GM23338 (cell line): ENCODE data around the gene XPNPEP2. TPM values are rescaled to one million over a fixed set of nuclear protein-coding genes. Genes with fewer than 3 reads are reported as not detected.

Source experiments
- ATAC-seq: fragments of 200-7000 bp; cut with Tn5 transposase; 3 replicates; pipeline ENCODE4 v1.9.1; 2020
- DNase-seq: peaks from one replicate; pipeline ENCODE4 v3.0.0-alpha.2; 2015; ENCODE audit warnings: low spot score
- H2AFZ ChIP-seq: fragments of 200-600 bp; sonication (generic); 2 replicates; pipeline ENCODE4 v1.8.0; 2016; ENCODE audit warnings: antibody characterized with exemption, mild to moderate bottlenecking, moderate library complexity
- H3F3A ChIP-seq: fragments of 200-600 bp; sonication (generic); replicated peaks from 2 replicates; pipeline ENCODE4 v1.8.0; 2017; ENCODE audit warnings: antibody characterized with exemption, mixed run types, low read depth
- H3K27ac ChIP-seq: fragments of 200-600 bp; sonication (generic); 2 replicates; pipeline ENCODE4 v1.6.1; 2016; ENCODE audit warnings: low read depth
- H3K27me3 ChIP-seq: fragments of 200-600 bp; sonication (generic); 2 replicates; pipeline ENCODE4 v1.8.0; 2016; ENCODE audit warnings: mild to moderate bottlenecking, mixed run types, moderate library complexity; ENCODE audit not compliant: insufficient read depth
- H3K36me3 ChIP-seq: fragments of 200-600 bp; sonication (generic); 2 replicates; pipeline ENCODE4 v1.8.0; 2016; ENCODE audit warnings: mild to moderate bottlenecking; ENCODE audit not compliant: insufficient read depth
- H3K4me1 ChIP-seq: fragments of 200-600 bp; sonication (generic); 2 replicates; pipeline ENCODE4 v1.8.0; 2016; ENCODE audit warnings: mild to moderate bottlenecking, moderate library complexity; ENCODE audit not compliant: insufficient read depth
- H3K4me2 ChIP-seq: fragments of 200-600 bp; sonication (generic); 2 replicates; pipeline ENCODE4 v1.7.1; 2017; ENCODE audit warnings: mixed run types
- H3K4me3 ChIP-seq: fragments of 200-600 bp; sonication (generic); 2 replicates; pipeline ENCODE4 v1.6.1; 2016; ENCODE audit warnings: mixed run types
- H3K79me2 ChIP-seq: fragments of 200-600 bp; sonication (generic); replicated peaks from 2 replicates; pipeline ENCODE4 v1.8.0; 2017; ENCODE audit warnings: mild to moderate bottlenecking; ENCODE audit not compliant: insufficient read depth
- H3K9me2 ChIP-seq: fragments of 200-600 bp; sonication (generic); 2 replicates; pipeline ENCODE4 v1.8.0; 2017; ENCODE audit not compliant: insufficient read depth
- H4K20me1 ChIP-seq: fragments of 200-600 bp; sonication (generic); replicated peaks from 2 replicates; pipeline ENCODE4 v1.8.0; 2017; ENCODE audit warnings: mild to moderate bottlenecking; ENCODE audit not compliant: insufficient read depth
- H3K27ac Mint-ChIP-seq: 2 replicates; pipeline ENCODE4 v1.8.0; 2020; ENCODE audit warnings: inconsistent platforms, mild to moderate bottlenecking, moderate library complexity, mixed read lengths
- H3K27me3 Mint-ChIP-seq: 3 replicates; pipeline ENCODE4 v1.8.0; 2022; ENCODE audit warnings: low read depth, mild to moderate bottlenecking, moderate library complexity, mixed read lengths, inconsistent platforms; ENCODE audit not compliant: insufficient read depth, poor library complexity
- H3K36me3 Mint-ChIP-seq: 3 replicates; pipeline ENCODE4 v1.8.0; 2021; ENCODE audit warnings: low read depth, mild to moderate bottlenecking, inconsistent platforms, moderate library complexity, mixed read lengths
- H3K4me1 Mint-ChIP-seq: 3 replicates; pipeline ENCODE4 v1.8.0; 2020; ENCODE audit warnings: mild to moderate bottlenecking, inconsistent platforms, mixed read lengths
- H3K4me3 Mint-ChIP-seq: 3 replicates; pipeline ENCODE4 v1.8.0; 2021; ENCODE audit warnings: moderate library complexity, mild to moderate bottlenecking, inconsistent platforms, mixed read lengths
- H3K9me3 Mint-ChIP-seq: 3 replicates; pipeline ENCODE4 v1.8.0; 2020; ENCODE audit warnings: moderate library complexity, mild to moderate bottlenecking, inconsistent platforms, mixed read lengths
- ETS1 ChIP-seq: IDR thresholded peaks from 2 replicates; pipeline ENCODE4 v1.6.1; 2016; ENCODE audit warnings: antibody characterized with exemption
- EZH2 ChIP-seq: fragments of 200-600 bp; sonication (generic); IDR thresholded peaks from one replicate; pipeline ENCODE4 v1.8.0; 2017; ENCODE audit warnings: antibody characterized with exemption, mild to moderate bottlenecking, low read depth; ENCODE audit not compliant: unreplicated experiment
- EZH2phosphoT487 ChIP-seq: fragments of 200-600 bp; sonication (generic); IDR thresholded peaks from one replicate; pipeline ENCODE4 v1.8.1; 2018; ENCODE audit warnings: antibody characterized with exemption; ENCODE audit not compliant: unreplicated experiment
- JUNB ChIP-seq: IDR thresholded peaks from one replicate; pipeline ENCODE4 v1.6.1; 2016; ENCODE audit warnings: antibody characterized with exemption; ENCODE audit not compliant: unreplicated experiment
- POLR2AphosphoS5 ChIP-seq: IDR thresholded peaks from 2 replicates; pipeline ENCODE4 v1.6.1; 2016; ENCODE audit warnings: antibody characterized with exemption, low read depth
- ZNF331 ChIP-seq: fragments of 250-450 bp; sonication (Bioruptor Pico); IDR thresholded peaks from 2 replicates; pipeline ENCODE4 v1.5.0; 2020; ENCODE audit warnings: low read depth, mild to moderate bottlenecking, moderate library complexity
- polyA plus RNA-seq: library from polyadenylated mRNA; unstranded; fragments of >200 nt; fragmentation: Nextera tagmentation; extraction: Ambion mirVana; gene quantifications from 2 replicates; pipeline ENCODE4 v1.2.1, GENCODE V29; 2016
- total RNA-seq: library from RNA; depleted of rRNA; stranded (reverse); fragments of >200 nt; shearing (Covaris generic); gene quantifications from 2 replicates; pipeline ENCODE4 v1.2.3, GENCODE V29; 2014
- TF ChIP-seq, protein P1 (sequence below): fragments of 250-450 bp; sonication (Bioruptor Pico); IDR thresholded peaks from 2 replicates; pipeline ENCODE4 v1.5.0; 2020; ENCODE audit warnings: mild to moderate bottlenecking, moderate library complexity

Gene XPNPEP2
- total and polyA plus RNA-seq, 2 experiments from 2014 or later: not detected

DNA sequence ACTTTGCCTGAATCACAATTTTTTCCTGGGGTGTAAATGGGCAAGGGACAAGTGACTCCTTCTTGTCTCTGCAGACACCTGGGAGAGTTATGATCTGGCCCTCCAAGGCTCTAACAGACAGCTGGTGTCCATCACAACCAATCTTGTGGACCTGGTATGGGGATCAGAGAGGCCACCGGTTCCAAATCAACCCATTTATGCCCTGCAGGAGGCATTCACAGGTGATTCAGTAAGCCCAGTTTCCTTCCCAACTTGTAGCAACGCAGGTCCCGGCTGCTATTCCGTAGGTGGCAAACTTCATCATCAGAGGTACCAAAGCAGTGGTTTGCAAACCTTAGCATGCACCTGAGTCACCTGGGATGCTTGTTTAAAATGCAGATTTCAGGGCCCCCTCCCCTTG, 8.8 kb downstream of the XPNPEP2 start (continued):
- TF ChIP-seq, protein P1, sequence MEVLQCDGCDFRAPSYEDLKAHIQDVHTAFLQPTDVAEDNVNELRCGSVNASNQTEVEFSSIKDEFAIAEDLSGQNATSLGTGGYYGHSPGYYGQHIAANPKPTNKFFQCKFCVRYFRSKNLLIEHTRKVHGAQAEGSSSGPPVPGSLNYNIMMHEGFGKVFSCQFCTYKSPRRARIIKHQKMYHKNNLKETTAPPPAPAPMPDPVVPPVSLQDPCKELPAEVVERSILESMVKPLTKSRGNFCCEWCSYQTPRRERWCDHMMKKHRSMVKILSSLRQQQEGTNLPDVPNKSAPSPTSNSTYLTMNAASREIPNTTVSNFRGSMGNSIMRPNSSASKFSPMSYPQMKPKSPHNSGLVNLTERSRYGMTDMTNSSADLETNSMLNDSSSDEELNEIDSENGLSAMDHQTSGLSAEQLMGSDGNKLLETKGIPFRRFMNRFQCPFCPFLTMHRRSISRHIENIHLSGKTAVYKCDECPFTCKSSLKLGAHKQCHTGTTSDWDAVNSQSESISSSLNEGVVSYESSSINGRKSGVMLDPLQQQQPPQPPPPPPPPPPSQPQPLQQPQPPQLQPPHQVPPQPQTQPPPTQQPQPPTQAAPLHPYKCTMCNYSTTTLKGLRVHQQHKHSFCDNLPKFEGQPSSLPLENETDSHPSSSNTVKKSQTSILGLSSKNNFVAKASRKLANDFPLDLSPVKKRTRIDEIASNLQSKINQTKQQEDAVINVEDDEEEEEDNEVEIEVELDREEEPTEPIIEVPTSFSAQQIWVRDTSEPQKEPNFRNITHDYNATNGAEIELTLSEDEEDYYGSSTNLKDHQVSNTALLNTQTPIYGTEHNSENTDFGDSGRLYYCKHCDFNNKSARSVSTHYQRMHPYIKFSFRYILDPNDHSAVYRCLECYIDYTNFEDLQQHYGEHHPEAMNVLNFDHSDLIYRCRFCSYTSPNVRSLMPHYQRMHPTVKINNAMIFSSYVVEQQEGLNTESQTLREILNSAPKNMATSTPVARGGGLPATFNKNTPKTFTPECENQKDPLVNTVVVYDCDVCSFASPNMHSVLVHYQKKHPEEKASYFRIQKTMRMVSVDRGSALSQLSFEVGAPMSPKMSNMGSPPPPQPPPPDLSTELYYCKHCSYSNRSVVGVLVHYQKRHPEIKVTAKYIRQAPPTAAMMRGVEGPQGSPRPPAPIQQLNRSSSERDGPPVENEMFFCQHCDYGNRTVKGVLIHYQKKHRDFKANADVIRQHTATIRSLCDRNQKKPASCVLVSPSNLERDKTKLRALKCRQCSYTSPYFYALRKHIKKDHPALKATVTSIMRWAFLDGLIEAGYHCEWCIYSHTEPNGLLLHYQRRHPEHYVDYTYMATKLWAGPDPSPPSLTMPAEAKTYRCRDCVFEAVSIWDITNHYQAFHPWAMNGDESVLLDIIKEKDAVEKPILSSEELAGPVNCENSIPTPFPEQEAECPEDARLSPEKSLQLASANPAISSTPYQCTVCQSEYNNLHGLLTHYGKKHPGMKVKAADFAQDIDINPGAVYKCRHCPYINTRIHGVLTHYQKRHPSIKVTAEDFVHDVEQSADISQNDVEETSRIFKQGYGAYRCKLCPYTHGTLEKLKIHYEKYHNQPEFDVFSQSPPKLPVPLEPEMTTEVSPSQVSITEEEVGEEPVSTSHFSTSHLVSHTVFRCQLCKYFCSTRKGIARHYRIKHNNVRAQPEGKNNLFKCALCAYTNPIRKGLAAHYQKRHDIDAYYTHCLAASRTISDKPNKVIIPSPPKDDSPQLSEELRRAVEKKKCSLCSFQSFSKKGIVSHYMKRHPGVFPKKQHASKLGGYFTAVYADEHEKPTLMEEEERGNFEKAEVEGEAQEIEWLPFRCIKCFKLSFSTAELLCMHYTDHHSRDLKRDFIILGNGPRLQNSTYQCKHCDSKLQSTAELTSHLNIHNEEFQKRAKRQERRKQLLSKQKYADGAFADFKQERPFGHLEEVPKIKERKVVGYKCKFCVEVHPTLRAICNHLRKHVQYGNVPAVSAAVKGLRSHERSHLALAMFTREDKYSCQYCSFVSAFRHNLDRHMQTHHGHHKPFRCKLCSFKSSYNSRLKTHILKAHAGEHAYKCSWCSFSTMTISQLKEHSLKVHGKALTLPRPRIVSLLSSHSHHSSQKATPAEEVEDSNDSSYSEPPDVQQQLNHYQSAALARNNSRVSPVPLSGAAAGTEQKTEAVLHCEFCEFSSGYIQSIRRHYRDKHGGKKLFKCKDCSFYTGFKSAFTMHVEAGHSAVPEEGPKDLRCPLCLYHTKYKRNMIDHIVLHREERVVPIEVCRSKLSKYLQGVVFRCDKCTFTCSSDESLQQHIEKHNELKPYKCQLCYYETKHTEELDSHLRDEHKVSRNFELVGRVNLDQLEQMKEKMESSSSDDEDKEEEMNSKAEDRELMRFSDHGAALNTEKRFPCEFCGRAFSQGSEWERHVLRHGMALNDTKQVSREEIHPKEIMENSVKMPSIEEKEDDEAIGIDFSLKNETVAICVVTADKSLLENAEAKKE: no peak
- TF ChIP-seq ZNF331 (CRISPR knock-in tag): no peak
- no peak for TF ChIP-seq JUNB
- no peak for TF ChIP-seq ETS1
- TF ChIP-seq EZH2phosphoT487: no peak
- TF ChIP-seq POLR2AphosphoS5: no peak
- TF ChIP-seq EZH2: no peak

DNA sequence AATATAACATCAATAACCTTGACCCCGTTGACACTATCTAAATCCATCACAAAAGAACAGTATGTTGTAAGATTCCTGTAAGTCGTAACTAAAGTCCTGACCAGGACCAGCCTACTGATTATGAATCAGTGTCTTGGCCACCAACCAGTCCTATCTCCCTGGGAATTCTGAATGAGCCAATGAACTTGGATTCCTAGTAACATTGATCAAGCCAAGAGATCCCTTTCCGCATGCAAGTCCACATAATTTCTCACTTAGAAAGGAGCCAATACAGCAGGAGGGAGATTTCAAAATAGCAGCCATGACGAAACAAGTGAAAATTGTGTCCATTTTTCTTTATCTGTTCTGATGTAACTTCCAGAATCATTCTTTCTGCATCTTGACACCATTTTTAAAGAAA, 9.5 kb downstream of the XPNPEP2 start:
- Histone ChIP-seq H3K27ac (no peak overlapping the region), H3K4me3 (no peak overlapping the region), H2AFZ (peak overlapping the region; percentile 5; the same call in 1 of the 2 replicates), H4K20me1 (no peaks in the 10 kb centered on the region), H3K9me2 (no peaks in the 10 kb centered on the region), H3F3A (no peaks in the 10 kb centered on the region), H3K4me1 (peaks cover 8% of the 10 kb centered on the region; the same call in 1 of the 2 replicates), H3K79me2 (no peaks in the 10 kb centered on the region), H3K36me3 (no peaks in the 10 kb centered on the region), H3K27me3 (no peaks in the 10 kb centered on the region), H3K4me2 (no peak overlapping the region)
- Mint-ChIP-seq H3K4me3 (no peak overlapping the region), H3K27ac (no peak overlapping the region), H3K27me3 (peaks cover 3% of the 10 kb centered on the region), H3K36me3 (no peaks in the 10 kb centered on the region), H3K9me3 (no peaks in the 10 kb centered on the region; the same call in 2 of the 3 replicates), H3K4me1 (peaks cover 15% of the 10 kb centered on the region)
- DNase-seq (no peak), ATAC-seq (no peak)
- no peak for TF ChIP-seq JUNB
